GM18870 (cell line): ENCODE data around the gene THRB.

Experiments used
- ATAC-seq: cut with Tn5 transposase; IDR thresholded peaks from one replicate; pipeline ENCODE4 v1.9.1; 2021; ENCODE audit warnings: moderate library complexity; ENCODE audit not compliant: unreplicated experiment

THRB gene

DNA sequence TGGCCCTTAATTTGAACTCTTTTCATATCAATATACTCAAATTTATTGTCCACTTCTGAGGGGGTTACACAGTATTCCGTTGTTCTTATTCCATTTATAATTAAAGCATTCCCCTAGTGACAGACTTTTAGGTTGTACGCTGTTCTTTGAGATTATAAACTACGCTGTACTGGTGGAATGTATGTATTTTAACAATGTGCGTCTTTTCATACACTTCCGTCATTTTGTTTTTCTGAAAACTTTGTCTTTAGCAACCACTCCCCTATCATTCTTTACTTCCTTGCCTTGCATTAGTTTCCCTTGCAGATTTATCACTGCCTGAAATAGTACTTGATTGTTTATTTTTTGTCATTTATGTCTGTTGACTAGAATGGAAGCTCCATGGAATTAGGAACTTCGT lies 137.0 kb downstream of the THRB start:
- no peak for ATAC-seq

DNA sequence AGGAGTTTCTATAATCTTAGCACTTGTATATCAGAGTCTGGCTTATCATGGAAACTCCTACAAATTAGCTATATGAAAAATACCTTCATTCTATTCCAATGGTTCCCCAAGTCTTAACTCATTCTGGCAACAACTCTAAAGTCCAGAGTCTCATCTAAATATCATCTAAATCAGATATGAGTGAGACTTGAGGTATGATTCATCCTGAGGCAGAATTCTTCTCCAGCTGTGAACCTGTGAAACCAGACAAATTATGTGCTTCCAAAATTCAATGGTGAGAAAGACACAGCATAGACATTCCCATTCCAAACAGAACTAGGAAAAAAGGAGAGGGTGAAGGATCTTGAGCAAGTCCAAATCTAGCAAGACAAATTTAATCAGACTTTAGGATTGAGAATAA lies 138.8 kb downstream of the THRB start:
- no peak for ATAC-seq

DNA sequence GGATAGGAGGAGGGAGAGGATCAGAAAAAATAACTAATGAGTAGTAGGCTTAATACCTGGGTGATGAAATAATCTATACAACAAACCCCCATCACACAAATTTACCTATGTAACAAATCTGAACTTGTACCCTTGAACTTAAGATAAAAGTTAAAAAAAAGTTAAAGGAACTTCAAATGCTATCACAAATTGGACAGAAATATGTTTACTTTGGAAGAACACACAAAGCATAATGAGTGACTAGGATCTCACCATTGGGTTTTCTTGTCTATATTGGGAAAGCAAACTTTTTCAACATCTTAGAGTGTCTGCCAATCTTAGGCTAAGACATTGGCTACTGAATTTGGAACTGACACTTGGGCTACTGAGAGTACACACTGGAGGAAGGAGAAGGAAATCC lies 140.4 kb downstream of the THRB start:
- ATAC-seq = no peak

DNA sequence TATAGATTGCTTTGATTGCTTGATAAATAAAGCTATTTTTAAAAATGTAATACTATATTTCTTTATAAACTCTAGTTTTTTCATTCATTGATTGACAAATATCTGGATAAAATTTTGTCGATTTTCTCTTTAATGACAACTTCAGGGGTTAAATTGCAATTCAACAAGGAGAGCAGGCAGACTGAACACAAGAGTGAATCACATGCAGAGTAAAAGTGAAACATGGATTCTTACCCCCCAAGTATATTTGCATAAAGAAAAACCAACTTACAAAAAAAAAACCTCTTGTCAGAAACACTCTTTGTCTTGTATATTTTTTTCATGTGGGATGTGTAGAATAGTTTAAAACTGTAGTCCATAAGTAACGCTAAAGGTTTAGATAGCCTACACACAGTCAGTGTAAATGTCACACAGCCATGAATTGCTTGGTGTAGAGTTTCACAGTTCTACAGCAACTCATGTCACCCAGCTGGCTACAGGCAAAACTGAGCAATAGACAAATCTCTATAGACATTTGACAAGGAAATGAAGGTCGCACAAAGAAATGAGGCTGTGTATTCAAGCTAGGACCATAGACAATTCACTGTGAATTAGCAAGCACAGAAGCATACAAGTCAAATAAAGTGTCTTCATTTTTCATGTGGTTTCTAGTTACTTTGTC lies 141.6 kb downstream of the THRB start:
- ATAC-seq = no peak

DNA sequence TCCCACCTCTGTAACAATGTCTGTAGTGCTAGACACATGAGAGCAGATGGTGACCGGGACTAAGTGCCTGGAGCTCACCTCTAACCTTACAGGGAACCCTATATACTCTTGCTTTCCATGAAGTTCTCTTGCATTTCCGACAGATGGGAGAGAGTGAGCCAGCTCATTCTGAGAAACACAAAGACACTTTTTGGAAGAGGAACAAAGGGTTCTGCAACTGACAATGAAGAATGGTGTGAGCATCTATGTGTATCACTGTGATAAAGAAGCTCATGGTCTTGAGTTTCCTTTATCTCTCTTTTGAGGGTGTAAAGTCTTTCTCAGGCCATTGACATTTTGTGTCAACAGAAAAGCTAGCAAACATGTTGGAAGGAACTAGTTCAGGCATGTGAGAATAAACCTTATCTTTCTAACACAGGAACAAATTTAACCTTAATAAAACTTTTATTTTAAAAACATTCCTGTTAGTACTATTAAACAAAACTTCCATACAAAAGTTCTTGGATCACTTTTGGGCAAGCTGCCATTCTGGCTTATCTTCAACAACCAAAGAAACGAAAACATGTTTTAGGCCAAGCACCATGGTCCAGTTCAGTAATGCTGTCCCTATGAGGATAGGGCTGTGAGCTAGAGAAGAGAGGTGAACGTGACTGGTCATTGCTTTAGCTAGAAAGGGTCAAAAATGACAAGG lies 142.7 kb downstream of the THRB start:
- no peak for ATAC-seq

DNA sequence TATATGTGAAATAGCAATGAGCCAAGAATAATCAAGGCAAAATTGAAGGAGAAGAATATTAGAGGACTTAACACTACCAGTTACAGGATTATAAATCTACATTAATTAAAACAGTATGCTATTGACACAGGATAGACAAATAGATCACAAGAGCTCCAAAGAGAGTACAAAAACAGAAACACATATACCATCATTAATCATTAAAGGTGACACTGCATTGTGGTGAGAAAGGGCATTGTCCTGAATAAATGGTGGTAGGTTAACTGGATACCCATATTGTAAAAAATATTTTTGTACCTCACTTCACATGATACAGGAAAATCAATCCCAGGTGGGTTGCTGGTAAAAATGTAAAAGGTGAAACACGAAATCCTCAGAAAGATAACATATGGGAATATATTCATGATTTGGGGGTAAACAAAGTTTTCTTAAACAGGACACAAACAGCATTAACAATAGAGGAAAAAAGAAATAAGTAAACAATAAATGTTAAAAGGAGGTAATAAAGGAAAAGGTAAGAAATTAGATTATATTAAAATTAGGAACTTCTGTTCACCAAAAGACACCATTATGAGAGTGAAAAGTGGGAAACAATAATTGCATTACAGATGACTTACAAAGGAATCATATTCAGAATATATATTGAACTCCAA lies 145.2 kb downstream of the THRB start:
- no peak for ATAC-seq

DNA sequence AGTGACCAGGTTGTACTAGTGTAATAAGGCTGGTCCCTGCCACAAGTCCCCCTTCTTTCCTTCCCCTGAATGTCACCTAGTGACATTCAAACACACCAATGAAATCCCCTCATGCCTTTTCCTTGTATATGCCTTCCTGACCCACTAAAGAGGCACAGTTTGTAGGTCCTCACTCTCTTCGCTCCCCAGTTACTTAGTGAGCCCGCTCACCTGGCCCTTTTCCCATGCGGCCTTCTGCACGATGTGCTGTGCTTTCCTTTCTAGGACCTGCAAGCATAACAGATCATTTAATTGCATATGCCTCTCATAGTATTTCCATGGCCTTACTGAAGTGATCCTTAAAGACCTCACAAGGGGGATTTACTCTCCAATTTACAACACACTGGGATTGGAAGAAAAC lies 146.3 kb downstream of the THRB start:
- no peak for ATAC-seq

DNA sequence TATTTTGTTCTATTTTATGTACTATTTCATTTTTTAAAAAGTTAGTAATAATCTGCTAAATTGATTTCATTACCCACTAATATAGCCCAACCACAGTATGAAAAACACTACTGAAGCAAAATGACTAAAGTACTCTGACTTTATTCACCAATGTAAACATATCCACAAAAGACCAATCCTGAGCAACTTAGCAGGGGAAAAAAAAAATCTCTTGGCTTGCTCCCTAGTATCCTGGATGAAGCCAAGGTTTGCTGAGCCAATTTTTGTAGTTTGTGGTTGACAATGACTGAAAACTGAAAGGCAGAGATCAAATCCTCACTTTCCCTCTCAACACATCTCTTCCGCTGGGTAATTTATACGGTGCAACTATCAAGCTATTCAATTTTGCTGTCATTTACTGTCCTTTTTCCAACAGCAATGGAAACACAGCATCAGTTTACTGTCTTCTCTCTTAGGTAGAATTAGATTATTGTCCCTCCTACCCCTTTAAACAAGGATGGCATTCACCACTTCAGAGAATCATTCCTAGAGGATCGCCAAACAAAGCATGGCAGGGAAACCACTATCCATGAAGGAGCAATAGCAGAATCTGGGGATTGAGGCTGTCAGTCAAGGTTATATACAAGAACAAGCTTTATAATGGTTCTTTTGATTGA lies 149.7 kb downstream of the THRB start:
- ATAC-seq = no peak

DNA sequence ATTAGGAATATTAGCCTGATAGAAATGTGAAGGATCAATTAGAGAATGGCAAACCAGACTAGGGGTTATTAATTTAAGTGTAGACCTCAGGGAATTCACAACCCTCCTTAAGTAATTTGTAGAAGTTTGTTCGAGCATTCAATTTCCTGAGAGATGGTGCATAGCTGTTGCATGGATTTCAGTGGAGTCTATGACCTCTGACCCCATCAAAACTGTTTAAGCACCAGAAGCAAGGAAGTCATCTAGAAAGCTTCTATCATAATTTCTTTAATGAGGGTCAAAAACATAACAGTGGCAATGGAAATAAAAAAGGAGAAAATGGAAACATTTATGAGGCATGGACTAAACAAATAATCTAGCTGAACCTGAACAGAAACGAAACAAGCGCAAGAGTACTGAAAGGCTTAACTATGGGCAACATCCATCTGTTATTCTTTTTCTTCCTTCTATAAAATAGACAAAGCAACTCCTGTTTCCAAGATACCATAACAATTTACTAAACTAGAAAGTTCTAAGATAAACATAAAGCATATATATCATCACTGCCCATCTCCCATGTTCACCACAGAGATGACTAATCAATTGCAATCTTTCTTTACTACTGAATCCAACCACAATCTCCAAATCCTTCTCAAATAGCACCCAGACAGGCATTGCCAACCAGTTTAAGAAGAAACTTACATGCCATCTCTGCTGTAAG lies 151.4 kb downstream of the THRB start:
- no peak for ATAC-seq

DNA sequence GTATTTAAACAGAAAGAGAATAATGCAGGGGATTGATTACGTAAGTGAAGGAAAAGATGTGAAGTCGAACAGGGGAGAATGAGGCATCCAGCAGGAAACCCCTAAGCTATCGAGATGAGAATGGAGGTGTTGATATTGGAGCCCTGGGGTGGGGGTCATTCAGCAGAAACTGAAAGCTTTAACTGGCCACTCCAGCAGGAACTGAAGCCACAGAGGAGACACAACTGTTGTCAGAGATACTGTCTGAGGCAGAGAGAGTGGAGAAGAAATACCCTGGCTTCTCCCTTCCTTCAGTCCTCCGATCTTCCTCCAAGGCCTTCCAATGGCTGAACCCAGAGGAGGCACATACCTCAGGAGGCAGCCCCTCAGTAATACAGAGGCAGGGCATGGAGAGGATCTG lies 152.4 kb downstream of the THRB start:
- ATAC-seq = no peak

DNA sequence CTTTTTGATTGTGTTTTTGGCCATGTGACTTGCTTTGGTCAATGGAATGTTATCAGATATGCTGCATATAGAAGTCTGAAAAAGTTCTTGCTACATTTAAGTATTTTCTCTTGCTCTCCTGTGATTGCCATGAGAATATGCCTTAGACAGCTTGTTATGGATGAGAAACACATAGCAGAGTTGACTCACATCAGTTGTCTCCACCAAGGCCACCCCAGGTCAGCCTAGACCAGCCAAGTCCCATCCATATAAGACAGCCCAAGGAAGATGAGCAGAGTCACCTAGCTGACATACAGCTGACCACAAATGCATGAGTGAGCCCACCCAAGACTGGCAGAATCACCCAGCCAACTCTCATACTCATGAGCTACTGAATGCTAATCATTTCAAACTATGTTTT lies 153.0 kb downstream of the THRB start:
- no peak for ATAC-seq

DNA sequence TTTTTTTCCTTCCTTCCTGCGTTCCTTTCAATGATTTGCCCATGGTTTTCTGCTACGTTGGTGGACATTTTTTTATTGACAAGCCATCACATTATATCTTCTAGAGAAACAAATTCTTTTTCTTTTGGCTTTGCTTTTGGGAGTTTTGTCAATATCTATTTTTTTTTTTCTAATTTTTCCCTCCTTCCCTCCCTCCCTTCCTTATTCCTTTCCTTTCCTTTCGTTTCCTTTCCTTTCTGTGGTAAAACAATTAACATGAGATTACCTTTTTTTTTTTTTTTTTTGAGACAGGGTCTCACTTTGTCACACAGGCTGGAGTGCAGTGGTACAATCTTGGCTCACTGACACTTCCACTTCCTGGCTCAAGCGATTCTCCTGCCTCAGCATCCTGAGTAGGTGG lies 153.7 kb downstream of the THRB start:
- ATAC-seq = no peak

DNA sequence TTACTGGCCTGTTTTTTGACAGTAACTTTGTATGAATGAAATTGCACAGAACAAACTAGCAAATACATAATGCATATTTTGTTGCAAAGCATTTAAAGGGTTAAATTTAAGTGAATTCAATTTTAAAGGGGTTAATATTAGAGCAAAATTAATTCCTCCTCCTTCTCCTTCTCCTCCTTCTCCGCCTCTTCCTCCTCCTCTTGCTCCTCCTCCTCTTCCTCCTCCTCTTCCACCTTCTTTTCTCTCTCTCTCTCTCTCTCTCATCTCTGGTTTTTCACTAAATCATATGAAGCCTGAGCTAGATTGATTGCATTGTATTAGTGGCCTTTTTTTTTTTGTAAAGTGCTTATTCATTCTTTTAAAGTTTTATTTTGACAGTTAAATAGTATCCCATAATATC lies 154.5 kb downstream of the THRB start:
- ATAC-seq = no peak

DNA sequence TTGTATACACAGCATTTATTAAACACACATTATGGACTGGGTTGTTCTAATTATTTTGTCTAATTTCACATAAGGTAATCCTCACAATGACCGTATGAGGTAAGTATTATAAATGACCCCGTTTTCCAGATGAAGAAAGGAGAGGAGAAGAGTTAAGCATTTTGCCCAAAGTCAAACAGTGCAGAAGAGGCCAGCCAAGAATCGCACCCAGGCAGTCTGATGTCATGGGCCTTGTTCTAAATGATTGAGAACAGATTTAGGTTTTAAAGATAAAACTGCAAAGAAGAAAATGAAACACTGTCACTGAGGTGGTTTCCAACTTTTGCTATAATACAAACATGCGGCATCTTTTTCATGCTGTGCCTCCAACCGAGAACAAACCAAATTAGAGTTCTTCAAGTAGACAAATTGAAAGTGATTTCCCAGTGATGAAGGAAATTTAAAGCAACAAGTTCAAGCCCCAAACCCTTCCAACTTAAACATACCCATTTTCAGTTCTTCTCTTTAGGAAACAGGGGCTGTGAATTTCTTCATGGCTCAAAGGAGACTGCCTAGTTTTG lies 155.3 kb downstream of the THRB start:
- no peak for ATAC-seq

DNA sequence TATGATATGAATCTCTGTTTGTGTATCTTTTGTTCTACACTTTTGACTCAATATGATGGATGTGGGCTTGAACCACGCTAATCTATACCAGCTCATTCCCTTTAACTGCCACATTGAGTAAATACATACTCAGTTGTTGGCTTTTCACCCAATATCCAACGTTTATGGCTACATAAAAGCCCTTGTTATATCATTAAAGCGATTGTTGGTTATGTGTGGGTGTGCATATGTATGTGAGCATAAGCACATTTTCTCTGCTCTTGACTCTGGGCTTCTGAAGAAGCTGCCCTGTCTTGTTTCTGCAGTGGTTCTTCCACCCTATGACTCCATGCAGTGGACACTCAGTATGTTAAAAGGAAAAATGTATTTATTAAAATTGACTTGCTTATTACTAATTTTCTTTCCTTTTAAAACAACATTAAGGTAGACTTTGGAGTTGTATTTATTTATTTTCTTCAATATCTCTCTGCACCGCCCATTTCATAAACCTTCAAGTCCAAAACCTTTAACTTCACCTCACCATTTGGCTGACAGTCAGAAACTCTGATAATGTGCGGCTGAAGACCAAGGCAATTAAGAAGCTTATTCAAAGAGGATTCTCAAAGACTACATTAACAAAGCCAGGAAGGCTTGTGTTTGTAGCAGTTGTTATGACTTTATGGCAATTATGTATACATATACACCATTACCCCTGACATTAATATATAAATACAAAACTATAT lies 156.1 kb downstream of the THRB start:
- no peak for ATAC-seq

DNA sequence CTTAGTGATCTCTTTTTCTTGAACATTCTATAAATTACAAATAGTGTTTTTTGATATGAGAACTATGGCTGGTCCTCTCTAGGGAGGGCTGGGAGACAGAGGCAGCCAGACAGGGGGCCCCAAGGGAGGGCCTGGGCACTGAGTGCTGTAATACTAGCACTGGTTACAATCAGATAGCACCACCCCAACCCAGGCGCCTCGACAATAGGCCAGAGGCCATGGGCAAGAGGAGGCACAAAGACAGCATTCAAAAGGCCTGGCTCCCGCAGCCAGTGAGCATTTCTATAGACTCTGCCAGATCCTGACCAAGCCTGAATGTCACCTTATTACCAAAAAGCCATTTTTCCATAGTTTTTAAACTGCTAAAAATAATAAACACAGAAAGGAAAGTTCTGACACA lies 158.5 kb downstream of the THRB start:
- ATAC-seq = no peak

DNA sequence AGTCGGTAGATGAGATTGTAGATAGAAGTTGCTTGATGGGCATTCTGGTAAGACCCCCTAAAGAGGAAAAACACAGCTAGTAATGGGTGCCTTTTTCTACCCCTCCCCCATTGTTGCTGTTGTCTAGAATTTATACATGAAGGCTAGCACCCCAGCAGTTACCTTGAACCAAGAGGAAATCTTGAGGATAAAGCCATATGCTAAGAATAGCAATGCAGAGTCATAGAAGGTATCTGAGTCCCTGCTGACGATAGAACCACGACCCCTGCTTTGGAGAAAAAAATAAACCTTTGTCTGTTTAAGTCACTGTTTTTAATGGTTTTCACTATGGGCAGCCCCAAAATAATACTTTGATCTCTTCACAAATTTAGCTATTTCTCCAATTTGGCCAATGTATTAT lies 162.6 kb downstream of the THRB start:
- ATAC-seq = no peak

DNA sequence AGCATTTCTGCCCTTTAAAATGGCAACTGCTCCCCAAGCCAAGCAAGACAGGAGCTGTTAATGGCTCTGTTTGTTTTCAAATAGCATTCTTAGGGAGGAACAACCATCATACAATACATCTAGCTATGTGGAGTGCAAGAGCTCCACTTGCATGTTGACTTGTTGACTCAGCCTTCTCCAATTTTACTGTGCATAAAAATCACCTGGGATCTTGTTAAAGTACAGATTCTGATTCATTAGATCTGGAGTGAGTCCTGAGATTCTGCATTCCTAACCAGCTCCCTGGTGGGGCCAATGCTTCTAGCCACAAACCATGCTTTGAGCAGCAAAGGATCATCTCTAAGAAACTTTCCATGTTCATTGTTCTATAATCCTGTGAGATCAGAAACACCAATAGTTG lies 171.4 kb downstream of the THRB start:
- ATAC-seq = no peak

DNA sequence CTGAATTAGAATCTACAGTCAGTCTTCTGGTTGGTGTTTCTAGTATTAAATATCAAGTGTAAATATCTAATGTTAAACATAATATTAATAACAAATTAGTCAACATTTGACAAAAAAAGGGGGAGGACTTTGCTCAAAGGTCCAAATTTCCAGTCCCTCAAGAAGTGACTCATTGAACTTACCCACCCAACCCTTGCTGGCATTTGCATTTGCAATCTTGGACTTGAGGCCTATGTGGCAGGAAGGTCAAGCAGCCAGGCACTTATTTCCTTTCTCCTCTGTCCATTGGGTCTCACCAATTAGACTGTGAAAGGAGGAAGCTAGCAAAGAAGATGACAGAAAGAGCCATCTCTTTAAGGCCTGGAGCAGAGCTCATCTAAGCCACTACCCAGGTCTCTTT lies 174.0 kb downstream of the THRB start:
- ATAC-seq = no peak

DNA sequence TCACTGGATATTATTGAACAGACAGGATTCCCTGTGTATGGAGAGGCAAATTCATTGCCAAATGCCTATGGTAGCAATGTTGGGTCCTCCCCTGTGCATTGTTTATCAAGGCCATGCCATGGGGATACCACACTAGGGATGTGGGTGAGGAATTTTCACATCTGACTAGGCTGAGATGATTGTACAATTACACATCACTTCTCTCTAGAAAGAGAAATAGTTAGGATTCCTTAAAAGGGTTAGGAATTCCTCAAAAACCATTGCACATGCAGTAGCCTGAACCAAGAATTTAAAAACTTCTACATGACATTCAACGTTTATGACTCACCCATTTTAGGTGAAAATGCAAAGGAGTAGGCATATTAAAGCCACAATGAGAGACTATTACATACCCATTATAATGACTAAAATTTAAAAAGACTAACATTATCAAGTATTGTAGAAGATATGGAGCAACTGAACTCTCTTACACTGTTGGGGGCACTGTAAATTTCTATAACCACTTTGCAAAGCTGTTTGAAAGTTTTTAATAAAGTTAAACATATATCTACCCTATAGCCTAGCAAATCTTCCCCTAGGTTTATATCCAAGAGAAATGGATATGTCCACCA lies 175.9 kb downstream of the THRB start:
- ATAC-seq = no peak
